Measurements from ENCODE around the gene CFHR2.

The CFHR2 gene

DNA sequence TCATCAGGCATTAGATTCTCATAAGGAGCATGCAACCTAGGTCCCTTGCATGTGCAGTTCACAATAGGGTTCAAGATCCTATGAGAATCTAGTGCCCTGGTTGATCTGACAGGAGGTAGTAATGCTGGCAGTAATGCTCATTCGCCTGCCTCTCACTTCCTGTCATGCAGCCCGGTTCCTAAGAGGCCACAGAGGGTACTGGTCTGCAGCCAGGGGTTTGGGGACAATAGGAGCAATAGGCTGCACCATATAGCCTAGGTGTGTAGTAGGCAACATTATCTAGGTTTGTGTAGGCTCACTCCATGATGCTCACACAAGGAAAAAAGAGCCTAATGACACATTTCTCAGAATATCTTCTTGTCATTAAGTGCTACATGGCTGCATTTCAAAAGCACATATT lies 59.6 kb downstream of the CFHR2 start:
- DNase-seq: no peak

DNA sequence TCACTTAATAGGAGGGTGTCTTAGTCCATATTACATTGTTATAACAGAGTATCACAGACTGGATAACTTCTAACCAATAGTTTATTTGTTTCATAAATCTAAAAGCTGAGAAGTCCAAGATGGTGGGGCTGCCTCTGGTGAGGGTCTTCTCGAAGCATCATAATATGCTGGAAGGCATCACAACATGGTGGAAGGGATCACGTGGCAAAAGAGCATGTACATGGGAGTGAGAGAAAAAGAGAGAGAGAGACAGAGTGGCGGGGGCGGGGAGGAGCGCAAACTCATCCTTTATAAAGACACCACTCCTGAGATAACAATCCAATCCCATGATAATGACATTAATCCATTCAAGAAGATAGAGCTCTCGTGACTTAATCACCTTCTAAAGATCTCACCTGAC lies 65.3 kb downstream of the CFHR2 start:
- DNase-seq: no peak
